Panc1 (cell line): Measurements from ENCODE around the gene RAP1GAP. TPM values are rescaled to one million over a fixed set of nuclear protein-coding genes. Genes with fewer than 3 reads are reported as not detected.

Experiments
- ATAC-seq: fragments of 200-7000 bp; cut with Tn5 transposase; 2 replicates; pipeline ENCODE4 v1.9.1; 2020; ENCODE audit warnings: mild to moderate bottlenecking, moderate library complexity
- BruUV-seq: library from RNA; stranded (reverse); fragments of 400-500 nt; replicated peaks from 2 replicates; lab custom pipeline; 2021; lab: Mats Ljungman, UMichigan
- CTCF ChIA-PET: fragments of 300-600 bp; sonication (Branson Sonifier 250); formaldehyde crosslinking; loops from one replicate; lab custom pipeline; 2022; ENCODE audit warnings: antibody characterized with exemption; lab: Charles Lee
- POLR2A ChIA-PET: fragments of 300-600 bp; sonication (Branson Sonifier 250); formaldehyde crosslinking; loops from one replicate; lab custom pipeline; 2022; ENCODE audit warnings: antibody characterized with exemption; lab: Charles Lee
- DNase-seq: peaks from one replicate; pipeline ENCODE4 v3.0.0-alpha.2; 2010; ENCODE audit warnings: low read depth, low spot score
- H3K27ac ChIP-seq: 2 replicates; pipeline ENCODE4 v1.5.1; 2011; ENCODE audit warnings: mild to moderate bottlenecking, low read length, inconsistent platforms
- H3K27me3 ChIP-seq: fragments of 200-500 bp; sonication (Bioruptor generic); 2 replicates; pipeline ENCODE4 v1.6.0; 2014; ENCODE audit warnings: low read length, inconsistent platforms; ENCODE audit not compliant: control insufficient read depth, insufficient read depth
- H3K36me3 ChIP-seq: fragments of 200-500 bp; sonication (Bioruptor generic); 2 replicates; pipeline ENCODE4 v1.5.1; 2014; ENCODE audit warnings: inconsistent platforms, mild to moderate bottlenecking, low read length, moderate library complexity; ENCODE audit not compliant: control insufficient read depth, insufficient read depth
- H3K4me1 ChIP-seq: 2 replicates; pipeline ENCODE4 v1.5.1; 2011; ENCODE audit warnings: inconsistent platforms, mild to moderate bottlenecking, low read length, moderate library complexity; ENCODE audit not compliant: control insufficient read depth, insufficient read depth
- H3K4me3 ChIP-seq, 2 experiments: 2 replicates each; pipeline ENCODE4 v1.5.1; 2011 to 2012; ENCODE audit warnings: low read depth in 2 of 2, low read length in 2 of 2, mild to moderate bottlenecking in 2 of 2, inconsistent platforms in 1 of 2, moderate library complexity in 1 of 2
- H3K9me3 ChIP-seq: fragments of 200-500 bp; sonication (Bioruptor generic); 2 replicates; pipeline ENCODE4 v1.5.1; 2014; ENCODE audit warnings: low read depth, mild to moderate bottlenecking, inconsistent platforms, low read length, moderate library complexity; ENCODE audit not compliant: control insufficient read depth, insufficient read depth
- CTCF ChIP-seq: fragments of 450-650 bp; IDR thresholded peaks from 2 replicates; pipeline ENCODE4 v1.5.1; 2017; ENCODE audit warnings: mild to moderate bottlenecking
- POLR2AphosphoS5 ChIP-seq: IDR thresholded peaks from 2 replicates; pipeline ENCODE4 v1.6.1; 2012; ENCODE audit warnings: mild to moderate bottlenecking, low read depth, low read length, moderate library complexity
- REST ChIP-seq, 2 experiments: IDR thresholded peaks; 2 replicates each; pipeline ENCODE4 v1.6.1; 2011 to 2012; ENCODE audit warnings: low read depth in 2 of 2, control low read depth in 1 of 2, low read length in 1 of 2, mild to moderate bottlenecking in 1 of 2, moderate library complexity in 1 of 2; ENCODE audit not compliant: insufficient read depth in 1 of 2
- SIN3A ChIP-seq: IDR thresholded peaks from 2 replicates; pipeline ENCODE4 v1.6.1; 2012; ENCODE audit warnings: low read depth, mild to moderate bottlenecking, low read length, moderate library complexity, borderline replicate concordance; ENCODE audit not compliant: insufficient read depth
- TCF7L2 ChIP-seq: IDR thresholded peaks from 2 replicates; pipeline ENCODE4 v1.6.1; 2011; ENCODE audit warnings: mild to moderate bottlenecking, low read depth, low read length, inconsistent platforms
- in situ Hi-C: cut with HindIII; loops from 2 replicates; pipeline ENCODE4 v1.10.0; 2016; ENCODE audit warnings: low sequenced_read_pairs, low pct_unique_long_range_greater_than_20kb
- intact Hi-C: fragments of 100-400 bp; cut with micrococcal nuclease; formaldehyde crosslinking; loops from one replicate; pipeline ENCODE4 v1.10.0; 2022; ENCODE audit not compliant: unreplicated experiment
- total RNA-seq: library from RNA; stranded (reverse); gene quantifications from one replicate; pipeline ENCODE4 v1.2.1, GENCODE V29; 2021; ENCODE audit not compliant: unreplicated experiment

The RAP1GAP gene
- total RNA-seq, 1 experiment from 2014 or later: 4.6 TPM

- DNase-seq: no peak
- Histone ChIP-seq H3K4me1 (peaks cover 4% of the 10 kb centered on the region; the same call in 1 of the 2 replicates), H3K27ac (no peak overlapping the region), H3K4me3 (no peak overlapping the region), H3K9me3 (no peaks in the 10 kb centered on the region), H3K36me3 (no peaks in the 10 kb centered on the region), H3K27me3 (no peaks in the 10 kb centered on the region)
- CTCF ChIA-PET: interaction anchor here (0.7 kb wide), 1 partner anchor 56 kb away, joined by 3 read pairs; no protein-coding TSS in a partner anchor
- TF ChIP-seq REST (IDR thresholded peaks at IDR 0.05; ENCODE audit: insufficient read depth in 1 of 2, low read depth in 2 of 2, low read length in 1 of 2) (no peak), TCF7L2 (no peak)
- no peak for ATAC-seq
- POLR2A ChIA-PET: interaction anchor here (0.6 kb wide), 1 partner anchor 1466 kb away, joined by 3 read pairs; the partner anchor contains the start of gene KDM1A
- no TSS peak for BruUV-seq
- intact Hi-C loops (no loop called here), in situ Hi-C loops (no loop called here)
Observed at GRCh38 chr1:21552715-21553114, 116.4 kb downstream of the RAP1GAP start.

- Histone ChIP-seq H3K4me1 (peaks cover 4% of the 10 kb centered on the region; the same call in 1 of the 2 replicates), H3K9me3 (no peaks in the 10 kb centered on the region), H3K27ac (no peak overlapping the region), H3K36me3 (no peaks in the 10 kb centered on the region), H3K27me3 (no peaks in the 10 kb centered on the region), H3K4me3 (no peak overlapping the region)
- CTCF ChIA-PET: no interaction called here
- TF ChIP-seq REST (IDR thresholded peaks at IDR 0.05; ENCODE audit: insufficient read depth in 1 of 2, low read depth in 2 of 2, low read length in 1 of 2): no peak
- no peak for TF ChIP-seq SIN3A
- no peak for TF ChIP-seq TCF7L2
- POLR2A ChIA-PET: interaction anchor here (0.5 kb wide), 1 partner anchor 183 kb away, joined by 5 read pairs; no protein-coding TSS in a partner anchor
- intact Hi-C loops (no loop called here), in situ Hi-C loops (no loop called here)
- no peak for DNase-seq
- no peak for ATAC-seq
- no TSS peak for BruUV-seq
Observed at GRCh38 chr1:21550866-21551475, 118.2 kb downstream of the RAP1GAP start.

GRCh38 chr1:21550097-21550496, 119.1 kb downstream of the RAP1GAP start:
- POLR2A ChIA-PET: no interaction called here
- DNase-seq (no peak), ATAC-seq (no peak)
- in situ Hi-C loops (no loop called here), intact Hi-C loops (no loop called here)
- no peak overlapping the region for H3K4me3 ChIP-seq
- BruUV-seq: no TSS peak
- no peaks in the 10 kb centered on the region for H3K9me3 ChIP-seq
- CTCF ChIA-PET: no interaction called here
- H3K27ac ChIP-seq: no peak overlapping the region
- H3K4me1 ChIP-seq: peaks cover 4% of the 10 kb centered on the region; the same call in 1 of the 2 replicates
- H3K36me3 ChIP-seq: no peaks in the 10 kb centered on the region
- H3K27me3 ChIP-seq: no peaks in the 10 kb centered on the region
- TF ChIP-seq SIN3A (no peak), POLR2AphosphoS5 (no peak), TCF7L2 (no peak), REST (IDR thresholded peaks at IDR 0.05; ENCODE audit: insufficient read depth in 1 of 2, low read depth in 2 of 2, low read length in 1 of 2) (no peak), CTCF (no peak)
